ENCODE data around the gene AP2S1.

GRCh38 chr19:46875234-46875633 lies 24.6 kb upstream of the AP2S1 start:
- TF ChIP-seq, protein P1, sequence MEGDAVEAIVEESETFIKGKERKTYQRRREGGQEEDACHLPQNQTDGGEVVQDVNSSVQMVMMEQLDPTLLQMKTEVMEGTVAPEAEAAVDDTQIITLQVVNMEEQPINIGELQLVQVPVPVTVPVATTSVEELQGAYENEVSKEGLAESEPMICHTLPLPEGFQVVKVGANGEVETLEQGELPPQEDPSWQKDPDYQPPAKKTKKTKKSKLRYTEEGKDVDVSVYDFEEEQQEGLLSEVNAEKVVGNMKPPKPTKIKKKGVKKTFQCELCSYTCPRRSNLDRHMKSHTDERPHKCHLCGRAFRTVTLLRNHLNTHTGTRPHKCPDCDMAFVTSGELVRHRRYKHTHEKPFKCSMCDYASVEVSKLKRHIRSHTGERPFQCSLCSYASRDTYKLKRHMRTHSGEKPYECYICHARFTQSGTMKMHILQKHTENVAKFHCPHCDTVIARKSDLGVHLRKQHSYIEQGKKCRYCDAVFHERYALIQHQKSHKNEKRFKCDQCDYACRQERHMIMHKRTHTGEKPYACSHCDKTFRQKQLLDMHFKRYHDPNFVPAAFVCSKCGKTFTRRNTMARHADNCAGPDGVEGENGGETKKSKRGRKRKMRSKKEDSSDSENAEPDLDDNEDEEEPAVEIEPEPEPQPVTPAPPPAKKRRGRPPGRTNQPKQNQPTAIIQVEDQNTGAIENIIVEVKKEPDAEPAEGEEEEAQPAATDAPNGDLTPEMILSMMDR (conservative IDR thresholded peaks at IDR 0.05; ENCODE audit: low read depth, low read length) = no peak
- no peak for TF ChIP-seq POLR2A (IDR thresholded peaks at IDR 0.05; ENCODE audit: low read depth, low read length)
- TF ChIP-seq MAFK (IDR thresholded peaks at IDR 0.05; ENCODE audit: low read depth, low read length) = no peak
- no peak for TF ChIP-seq CEBPB (IDR thresholded peaks at IDR 0.05; ENCODE audit: low read depth, low read length)
- TF ChIP-seq BHLHE40 (IDR thresholded peaks at IDR 0.05; ENCODE audit: low read depth, low read length) = no peak
- no peak for TF ChIP-seq RAD21 (IDR thresholded peaks at IDR 0.05; ENCODE audit: low read length)
- no peak for TF ChIP-seq ELK1 (IDR thresholded peaks at IDR 0.05; ENCODE audit: borderline replicate concordance, low read depth, low read length)
- TF ChIP-seq FOS (IDR thresholded peaks at IDR 0.05; ENCODE audit: low read depth, low read length) = no peak
- TF ChIP-seq RFX5 (IDR thresholded peaks at IDR 0.05; ENCODE audit: low read depth, low read length) = no peak
- no peak for TF ChIP-seq USF2 (IDR thresholded peaks at IDR 0.05; ENCODE audit: low read depth, low read length)
- TF ChIP-seq MAZ (IDR thresholded peaks at IDR 0.05; ENCODE audit: borderline replicate concordance, low read depth, low read length) = no peak
- no peak for TF ChIP-seq CHD1 (IDR thresholded peaks at IDR 0.05; ENCODE audit: low read depth, low read length)

Measured in IMR-90 (cell line).